ENCODE data around the gene SLC2A9. TPM values are rescaled to one million over a fixed set of nuclear protein-coding genes. Genes with fewer than 3 reads are reported as not detected.

Gene SLC2A9
- total RNA-seq, 2 donors from 2014 or later: 1.6 to 8.6 TPM

GRCh38 chr4:9825049-9825448 is 196.2 kb downstream of the SLC2A9 start:
- Histone ChIP-seq H3K4me3 (no peak overlapping the region), H3K27ac (no peak overlapping the region), H3K36me3 (replicated peaks in 1 of 2; ENCODE audit: insufficient read depth in 1 of 2, low read depth in 2 of 2) (no peaks in the 10 kb centered on the region), H3K9me3 (no peaks in the 10 kb centered on the region), H3K4me1 (no peaks in the 10 kb centered on the region), H3K27me3 (no peaks in the 10 kb centered on the region)
- ATAC-seq (no peak), DNase-seq (no peak)
- whole genome bisulfite sequencing, 2 donors: 45 to 61% methylated on average over 3 of the region's 3 CpGs
- intact Hi-C loops (cut with DNase I): no loop called here
- TF ChIP-seq POLR2A (IDR thresholded peaks at IDR 0.05) (no peak), CTCF (IDR thresholded peaks at IDR 0.05) (no peak)

- intact Hi-C loops (cut with DNase I): no loop called here
- Histone ChIP-seq H3K4me1 (no peaks in the 10 kb centered on the region), H3K9me3 (no peaks in the 10 kb centered on the region), H3K27me3 (no peaks in the 10 kb centered on the region), H3K4me3 (no peak overlapping the region), H3K27ac (no peak overlapping the region), H3K36me3 (replicated peaks in 1 of 2; ENCODE audit: insufficient read depth in 1 of 2, low read depth in 2 of 2) (no peaks in the 10 kb centered on the region)
- DNase-seq: no peak
- TF ChIP-seq POLR2A (IDR thresholded peaks at IDR 0.05) (no peak), CTCF (IDR thresholded peaks at IDR 0.05) (no peak)
- no peak for ATAC-seq
- 62 to 69% methylated on average over 5 of the region's 5 CpGs for WGBS, 2 donors
Observed at GRCh38 chr4:9820343-9820742, 201.0 kb downstream of the SLC2A9 start.

DNA sequence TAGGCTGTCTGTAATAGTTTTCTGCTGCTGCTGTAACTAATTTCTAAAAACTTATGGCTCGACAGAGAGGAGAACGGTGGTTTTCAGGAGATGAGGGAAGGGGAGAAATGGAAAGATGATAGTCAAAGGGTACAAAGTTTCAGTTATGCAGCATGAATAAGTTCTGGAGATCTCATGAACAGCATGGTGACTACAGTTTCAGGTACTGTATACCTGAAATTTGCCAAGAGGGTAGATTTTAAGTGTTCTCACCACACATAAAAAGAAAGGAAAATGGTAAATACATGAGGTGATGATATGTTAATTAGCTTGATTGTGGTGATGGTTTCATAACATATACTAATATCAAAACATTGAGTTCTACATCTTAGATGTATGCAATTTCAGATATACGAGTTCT is 205.0 kb downstream of the SLC2A9 start:
- WGBS, 2 donors: 68 to 70% methylated on average over 3 of the region's 3 CpGs
- Histone ChIP-seq H3K27me3 (no peaks in the 10 kb centered on the region), H3K4me1 (no peaks in the 10 kb centered on the region), H3K36me3 (replicated peaks in 1 of 2; ENCODE audit: insufficient read depth in 1 of 2, low read depth in 2 of 2) (no peaks in the 10 kb centered on the region), H3K9me3 (no peaks in the 10 kb centered on the region), H3K4me3 (no peak overlapping the region), H3K27ac (no peak overlapping the region)
- DNase-seq: no peak
- no peak for ATAC-seq
- TF ChIP-seq POLR2A (IDR thresholded peaks at IDR 0.05) (no peak), CTCF (IDR thresholded peaks at IDR 0.05) (no peak)
- intact Hi-C loops (cut with DNase I): no loop called here

DNA sequence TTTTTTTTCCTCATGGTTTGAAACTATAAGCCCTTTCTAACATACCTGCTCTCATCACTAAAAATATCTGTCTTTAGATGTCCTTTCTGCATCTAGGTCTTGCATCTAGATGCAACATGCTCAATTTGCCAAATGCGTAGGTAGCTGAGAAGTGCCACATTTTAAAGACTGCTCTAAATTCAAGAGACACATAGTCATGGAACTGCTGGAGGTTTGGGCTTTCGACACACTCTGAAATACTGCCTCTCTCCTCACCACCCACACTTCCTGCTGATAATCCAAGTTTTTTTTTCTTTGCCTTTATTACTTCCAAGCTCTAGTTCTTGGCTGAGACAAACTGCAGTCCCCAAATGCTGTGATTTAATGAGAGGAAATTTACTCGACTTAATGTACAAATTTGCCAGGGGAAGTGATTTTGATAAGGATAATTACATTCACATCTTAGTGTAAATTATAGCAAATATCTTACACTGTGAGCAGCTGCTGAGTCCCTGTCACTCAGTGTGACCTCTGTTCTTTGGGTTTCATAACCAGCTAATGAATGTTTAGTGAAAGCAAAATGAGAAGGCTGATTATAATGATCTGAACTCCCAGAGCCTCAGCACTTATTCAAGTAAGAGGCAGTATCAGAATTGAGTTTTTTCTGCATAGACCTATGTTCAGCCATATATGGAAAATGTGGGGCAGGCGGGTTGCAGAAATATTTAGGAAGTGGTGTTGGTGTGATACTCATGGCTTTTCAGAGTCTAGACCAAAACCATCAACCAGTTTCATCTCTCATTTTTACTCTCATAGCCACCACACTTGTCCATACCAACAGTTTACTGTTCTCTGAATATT is 208.6 kb downstream of the SLC2A9 start:
- Histone ChIP-seq H3K36me3 (replicated peaks in 1 of 2; ENCODE audit: insufficient read depth in 1 of 2, low read depth in 2 of 2) (no peaks in the 10 kb centered on the region), H3K4me1 (no peaks in the 10 kb centered on the region), H3K9me3 (no peaks in the 10 kb centered on the region), H3K27ac (no peak overlapping the region), H3K4me3 (no peak overlapping the region), H3K27me3 (no peaks in the 10 kb centered on the region)
- intact Hi-C loops (cut with DNase I): no loop called here
- peak in 1 of 4 donors; percentile 9 for DNase-seq
- TF ChIP-seq POLR2A (IDR thresholded peaks at IDR 0.05): no peak
- no peak for TF ChIP-seq CTCF (IDR thresholded peaks at IDR 0.05)
- 45 to 58% methylated on average over 4 of the region's 4 CpGs for WGBS, 2 donors
- ATAC-seq: no peak

- no peaks in the 10 kb centered on the region for H3K9me3 ChIP-seq
- no peak overlapping the region for H3K27ac ChIP-seq
- WGBS, 2 donors: 51 to 59% methylated on average over 3 of the region's 3 CpGs
- H3K4me3 ChIP-seq: no peak overlapping the region
- intact Hi-C loops (cut with DNase I): no loop called here
- H3K27me3 ChIP-seq: no peaks in the 10 kb centered on the region
- H3K4me1 ChIP-seq: no peaks in the 10 kb centered on the region
- DNase-seq (no peak), ATAC-seq (no peak)
- H3K36me3 ChIP-seq (replicated peaks in 1 of 2; ENCODE audit: insufficient read depth in 1 of 2, low read depth in 2 of 2): no peaks in the 10 kb centered on the region
- no peak for TF ChIP-seq POLR2A (IDR thresholded peaks at IDR 0.05)
- TF ChIP-seq CTCF (IDR thresholded peaks at IDR 0.05): no peak
Observed at GRCh38 chr4:9811806-9812205, 209.5 kb downstream of the SLC2A9 start.
